HCT116 (cell line): ENCODE measurements around the gene TMEM181. TPM values are rescaled to one million over a fixed set of nuclear protein-coding genes. Genes with fewer than 3 reads are reported as not detected.

Source experiments
- ATAC-seq: fragments of 200-7000 bp; cut with Tn5 transposase; 2 replicates; pipeline ENCODE4 v1.9.1; 2020; ENCODE audit warnings: mild to moderate bottlenecking, moderate library complexity
- BruUV-seq: library from RNA; stranded (reverse); fragments of 400-500 nt; replicated peaks from 2 replicates; lab custom pipeline; 2021; lab: Mats Ljungman, UMichigan
- CTCF ChIA-PET: fragments of 300-600 bp; sonication (Branson Sonifier 250); formaldehyde crosslinking; loops from one replicate; lab custom pipeline; 2021; ENCODE audit warnings: antibody characterized with exemption; lab: Charles Lee
- POLR2A ChIA-PET: fragments of 300-600, 350-600 bp; sonication (Branson Sonifier 250); formaldehyde crosslinking; loops from one replicate; lab custom pipeline; 2021; ENCODE audit warnings: antibody characterized with exemption; lab: Charles Lee
- RAD21 ChIA-PET, 2 experiments: fragments of 300-600 bp; sonication (Branson Sonifier 250); formaldehyde crosslinking; loops; one replicate each; lab custom pipeline; 2023; ENCODE audit warnings: low total read pairs in 2 of 2; ENCODE audit not compliant: uncharacterized antibody in 2 of 2, unreplicated experiment in 2 of 2, low non-redundant PET in 1 of 2; lab: Charles Lee
- DNase-seq: peaks from one replicate; pipeline ENCODE4 v3.0.0-alpha.2; 2010; ENCODE audit warnings: low read depth, low spot score
- H2AFZ ChIP-seq: fragments of 200-600 bp; shearing (Covaris generic), sonication (generic); 2 replicates; pipeline ENCODE4 v1.6.1; 2017; ENCODE audit warnings: low read depth, mixed run types, mixed read lengths, antibody characterized with exemption, low read length; ENCODE audit not compliant: poor library complexity, severe bottlenecking
- H3K27ac ChIP-seq: 2 replicates; pipeline ENCODE4 v1.5.1; 2012; ENCODE audit warnings: low read depth, low read length
- H3K27me3 ChIP-seq: fragments of 200-600 bp; sonication (generic); 2 replicates; pipeline ENCODE4 v1.6.1; 2016; ENCODE audit warnings: mixed run types, low read length, mixed read lengths; ENCODE audit not compliant: insufficient read depth
- H3K36me3 ChIP-seq, 2 experiments: fragments of 200-500 bp in 1 of 2; fragments of 200-600 bp in 1 of 2; sonication (Bioruptor generic) in 1 of 2; sonication (generic) in 1 of 2; 2 replicates each; pipeline versions ENCODE4 v1.5.1 to v1.6.1; 2014 to 2016; ENCODE audit warnings: low read length in 2 of 2, inconsistent platforms in 1 of 2, mixed read lengths in 1 of 2, mixed run types in 1 of 2; ENCODE audit not compliant: insufficient read depth in 2 of 2, control insufficient read depth in 1 of 2
- H3K4me1 ChIP-seq, 2 experiments: fragments of 200-600 bp in 1 of 2; sonication (generic) in 1 of 2; 2 replicates each; pipeline versions ENCODE4 v1.5.1 to v1.6.1; 2012 to 2017; ENCODE audit warnings: low read length in 2 of 2, inconsistent platforms in 1 of 2, mild to moderate bottlenecking in 1 of 2, mixed read lengths in 1 of 2, mixed run types in 1 of 2, moderate library complexity in 1 of 2; ENCODE audit not compliant: insufficient read depth in 2 of 2, control insufficient read depth in 1 of 2
- H3K4me2 ChIP-seq: fragments of 200-600 bp; sonication (generic); 2 replicates; pipeline ENCODE4 v1.6.1; 2017; ENCODE audit warnings: mixed run types, low read length, mixed read lengths
- H3K4me3 ChIP-seq, 2 experiments: fragments of 200-600 bp in 1 of 2; sonication (generic) in 1 of 2; replicated peaks in 1 of 2; 2 replicates each; pipeline ENCODE4 v1.5.1; 2011 to 2016; ENCODE audit warnings: low read length in 2 of 2, control low read depth in 1 of 2, low read depth in 1 of 2, mild to moderate bottlenecking in 1 of 2, mixed read lengths in 1 of 2, mixed run types in 1 of 2
- H3K79me2 ChIP-seq: fragments of 200-600 bp; sonication (generic); 2 replicates; pipeline ENCODE4 v1.6.1; 2017; ENCODE audit warnings: mild to moderate bottlenecking, mixed run types, low read length, moderate library complexity, mixed read lengths; ENCODE audit not compliant: insufficient read depth
- H3K9ac ChIP-seq: fragments of 200-600 bp; sonication (generic); 2 replicates; pipeline ENCODE4 v1.6.1; 2016; ENCODE audit warnings: low read length, mixed read lengths
- H3K9me2 ChIP-seq: fragments of 200-600 bp; sonication (generic), shearing (Covaris generic); 2 replicates; pipeline ENCODE4 v1.6.1; 2017; ENCODE audit warnings: mixed run types, mild to moderate bottlenecking, moderate library complexity; ENCODE audit not compliant: insufficient read depth
- H3K9me3 ChIP-seq, 2 experiments: fragments of 200-500 bp in 1 of 2; fragments of 200-600 bp in 1 of 2; sonication (Bioruptor generic) in 1 of 2; sonication (generic) in 1 of 2; 2 replicates each; pipeline ENCODE4 v1.6.1; 2014 to 2017; ENCODE audit warnings: low read length in 2 of 2, mixed read lengths in 2 of 2, inconsistent platforms in 1 of 2, low read depth in 1 of 2, mild to moderate bottlenecking in 1 of 2, mixed run types in 1 of 2, moderate library complexity in 1 of 2; ENCODE audit not compliant: control insufficient read depth in 1 of 2, insufficient read depth in 1 of 2
- H4K20me1 ChIP-seq: fragments of 200-600 bp; sonication (generic), shearing (Covaris generic); 2 replicates; pipeline ENCODE4 v1.6.1; 2017; ENCODE audit warnings: mixed run types, mild to moderate bottlenecking, moderate library complexity; ENCODE audit not compliant: insufficient read depth
- CEBPB ChIP-seq: IDR thresholded peaks from 2 replicates; pipeline ENCODE4 v1.6.1; 2012; ENCODE audit warnings: low read depth
- EGR1 ChIP-seq: IDR thresholded peaks from 2 replicates; pipeline ENCODE4 v1.6.1; 2012; ENCODE audit warnings: low read depth
- ELF1 ChIP-seq: IDR thresholded peaks from 2 replicates; pipeline ENCODE4 v1.6.1; 2012; ENCODE audit warnings: low read depth, borderline replicate concordance
- EZH2 ChIP-seq: fragments of 200-600 bp; sonication (generic); IDR thresholded peaks from 2 replicates; pipeline ENCODE4 v1.6.1; 2017; ENCODE audit warnings: antibody characterized with exemption, mixed run types
- EZH2phosphoT487 ChIP-seq: fragments of 200-600 bp; IDR thresholded peaks from 2 replicates; pipeline ENCODE4 v1.6.1; 2018; ENCODE audit warnings: antibody characterized with exemption, borderline replicate concordance
- JUND ChIP-seq: IDR thresholded peaks from 2 replicates; pipeline ENCODE4 v1.6.1; 2012
- MAX ChIP-seq: IDR thresholded peaks from 2 replicates; pipeline ENCODE4 v1.6.1; 2012
- POLR2A ChIP-seq: IDR thresholded peaks from 2 replicates; pipeline ENCODE4 v1.7.0; 2011; ENCODE audit warnings: borderline replicate concordance; ENCODE audit not compliant: insufficient read depth, insufficient read length; ENCODE audit errors: extremely low read depth
- POLR2AphosphoS5 ChIP-seq: IDR thresholded peaks from 2 replicates; pipeline ENCODE4 v1.6.1; 2011; ENCODE audit warnings: mild to moderate bottlenecking, low read depth, low read length, moderate library complexity
- RAD21 ChIP-seq: IDR thresholded peaks from 2 replicates; pipeline ENCODE4 v1.6.1; 2012; ENCODE audit warnings: low read depth, mild to moderate bottlenecking
- SIN3A ChIP-seq: IDR thresholded peaks from 2 replicates; pipeline ENCODE4 v1.6.1; 2012; ENCODE audit warnings: low read depth
- SP1 ChIP-seq: IDR thresholded peaks from 2 replicates; pipeline ENCODE4 v1.6.1; 2012; ENCODE audit warnings: low read depth
- SRF ChIP-seq: IDR thresholded peaks from 2 replicates; pipeline ENCODE4 v1.6.1; 2012; ENCODE audit warnings: low read depth
- TCF7L2 ChIP-seq: IDR thresholded peaks from 2 replicates; pipeline ENCODE4 v1.7.0; 2011; ENCODE audit warnings: borderline replicate concordance, inconsistent platforms; ENCODE audit not compliant: insufficient read depth, insufficient read length; ENCODE audit errors: extremely low read depth
- YY1 ChIP-seq: IDR thresholded peaks from 2 replicates; pipeline ENCODE4 v1.6.1; 2011; ENCODE audit warnings: low read length, low read depth, moderate library complexity, mild to moderate bottlenecking; ENCODE audit not compliant: insufficient replicate concordance; ENCODE audit errors: extremely low read depth
- ZFX ChIP-seq: fragments of 450-650 bp; IDR thresholded peaks from 2 replicates; pipeline ENCODE4 v1.6.1; 2017
- ZNF274 ChIP-seq: fragments of 200-500 bp; sonication (Bioruptor generic); IDR thresholded peaks from 2 replicates; pipeline ENCODE4 v1.6.1; 2014; ENCODE audit warnings: mild to moderate bottlenecking, low read depth, low read length, inconsistent platforms
- intact Hi-C: fragments of 100-400 bp; cut with micrococcal nuclease; formaldehyde crosslinking; loops from 2 replicates; pipeline ENCODE4 v1.10.0; 2022
- total RNA-seq: library from RNA; stranded (reverse); gene quantifications from one replicate; pipeline ENCODE4 v1.2.1, GENCODE V29; 2021; ENCODE audit not compliant: unreplicated experiment
- TF ChIP-seq, protein P1 (sequence below), 3 experiments: fragments of 200-600 bp in 1 of 3; sonication (generic) in 1 of 3; IDR thresholded peaks in 2 of 3; conservative IDR thresholded peaks in 1 of 3; 2 replicates each; pipeline ENCODE4 v1.5.1; 2012 to 2017; ENCODE audit warnings: low read depth in 2 of 3, low read length in 2 of 3, antibody characterized with exemption in 1 of 3, borderline replicate concordance in 1 of 3, control low read depth in 1 of 3, mild to moderate bottlenecking in 1 of 3, mixed read lengths in 1 of 3, mixed run types in 1 of 3, moderate library complexity in 1 of 3; ENCODE audit not compliant: insufficient read depth in 1 of 3
- TF ChIP-seq, protein P2 (sequence below): IDR thresholded peaks from 2 replicates; pipeline ENCODE4 v1.6.1; 2012
- TF ChIP-seq, protein P3 (sequence below): IDR thresholded peaks from 2 replicates; pipeline ENCODE4 v1.6.1; 2012; ENCODE audit warnings: low read depth

TMEM181 gene
- total RNA-seq, 1 experiment from 2014 or later = 34.4 TPM

DNA sequence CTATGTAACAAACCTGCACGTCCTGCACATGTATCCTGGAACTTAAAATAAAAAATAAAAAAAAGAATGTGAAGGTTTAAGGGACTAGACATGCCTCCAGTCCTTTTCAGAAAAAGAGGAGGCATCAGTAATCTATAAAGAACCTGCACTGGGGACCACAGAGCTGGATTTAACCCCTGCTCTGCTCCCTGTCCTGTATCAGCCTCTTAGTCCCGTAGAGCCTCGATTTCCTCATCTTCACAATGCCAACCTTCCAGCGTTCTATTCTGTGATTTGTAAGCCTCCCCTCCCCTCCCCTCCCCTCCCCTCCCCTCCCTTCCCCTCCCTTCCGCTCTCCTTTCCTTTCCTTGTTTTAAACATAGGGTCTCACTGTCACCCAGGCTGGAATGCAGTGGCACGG is 31.1 kb upstream of the TMEM181 start:
- ChIA-PET RAD21 (interaction anchor here in 1 of 2 experiments (0.7 kb wide), 1 partner anchor 580 kb away, joined by 5 read pairs; no protein-coding TSS in a partner anchor), CTCF (no interaction called here), POLR2A (interaction anchor here (0.7 kb wide), 1 partner anchor 10 kb away, joined by 3 read pairs; no protein-coding TSS in a partner anchor)
- Histone ChIP-seq H3K27ac (no peak overlapping the region), H3K27me3 (no peaks in the 10 kb centered on the region), H3K9me3 (no peaks in the 10 kb centered on the region), H3K9ac (no peak overlapping the region), H2AFZ (no peak overlapping the region), H4K20me1 (no peaks in the 10 kb centered on the region), H3K79me2 (no peaks in the 10 kb centered on the region), H3K4me2 (no peak overlapping the region), H3K9me2 (no peaks in the 10 kb centered on the region), H3K4me3 (no peak overlapping the region), H3K36me3 (no peaks in the 10 kb centered on the region), H3K4me1 (no peaks in the 10 kb centered on the region)
- intact Hi-C loops = no loop called here
- no peak for ATAC-seq
- no peak for DNase-seq
- no TSS peak for BruUV-seq
- TF ChIP-seq SP1 = no peak
- no peak for TF ChIP-seq RAD21
- no peak for TF ChIP-seq TCF7L2
- TF ChIP-seq SRF = no peak
- no peak for TF ChIP-seq ZFX
- no peak for TF ChIP-seq ELF1
- TF ChIP-seq CEBPB = no peak
- TF ChIP-seq POLR2AphosphoS5 = no peak
- TF ChIP-seq EGR1 = no peak
- TF ChIP-seq, protein P1, sequence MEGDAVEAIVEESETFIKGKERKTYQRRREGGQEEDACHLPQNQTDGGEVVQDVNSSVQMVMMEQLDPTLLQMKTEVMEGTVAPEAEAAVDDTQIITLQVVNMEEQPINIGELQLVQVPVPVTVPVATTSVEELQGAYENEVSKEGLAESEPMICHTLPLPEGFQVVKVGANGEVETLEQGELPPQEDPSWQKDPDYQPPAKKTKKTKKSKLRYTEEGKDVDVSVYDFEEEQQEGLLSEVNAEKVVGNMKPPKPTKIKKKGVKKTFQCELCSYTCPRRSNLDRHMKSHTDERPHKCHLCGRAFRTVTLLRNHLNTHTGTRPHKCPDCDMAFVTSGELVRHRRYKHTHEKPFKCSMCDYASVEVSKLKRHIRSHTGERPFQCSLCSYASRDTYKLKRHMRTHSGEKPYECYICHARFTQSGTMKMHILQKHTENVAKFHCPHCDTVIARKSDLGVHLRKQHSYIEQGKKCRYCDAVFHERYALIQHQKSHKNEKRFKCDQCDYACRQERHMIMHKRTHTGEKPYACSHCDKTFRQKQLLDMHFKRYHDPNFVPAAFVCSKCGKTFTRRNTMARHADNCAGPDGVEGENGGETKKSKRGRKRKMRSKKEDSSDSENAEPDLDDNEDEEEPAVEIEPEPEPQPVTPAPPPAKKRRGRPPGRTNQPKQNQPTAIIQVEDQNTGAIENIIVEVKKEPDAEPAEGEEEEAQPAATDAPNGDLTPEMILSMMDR (IDR thresholded peaks at IDR 0.05 in 2 of 3, conservative IDR thresholded peaks at IDR 0.05 in 1 of 3; ENCODE audit: borderline replicate concordance in 1 of 3, insufficient read depth in 1 of 3, low read depth in 2 of 3, low read length in 2 of 3) = no peak
- no peak for TF ChIP-seq EZH2phosphoT487
- no peak for TF ChIP-seq JUND
- TF ChIP-seq, protein P2, sequence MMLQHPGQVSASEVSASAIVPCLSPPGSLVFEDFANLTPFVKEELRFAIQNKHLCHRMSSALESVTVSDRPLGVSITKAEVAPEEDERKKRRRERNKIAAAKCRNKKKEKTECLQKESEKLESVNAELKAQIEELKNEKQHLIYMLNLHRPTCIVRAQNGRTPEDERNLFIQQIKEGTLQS = no peak
- TF ChIP-seq ZNF274 = no peak
- TF ChIP-seq MAX = no peak
- TF ChIP-seq, protein P3, sequence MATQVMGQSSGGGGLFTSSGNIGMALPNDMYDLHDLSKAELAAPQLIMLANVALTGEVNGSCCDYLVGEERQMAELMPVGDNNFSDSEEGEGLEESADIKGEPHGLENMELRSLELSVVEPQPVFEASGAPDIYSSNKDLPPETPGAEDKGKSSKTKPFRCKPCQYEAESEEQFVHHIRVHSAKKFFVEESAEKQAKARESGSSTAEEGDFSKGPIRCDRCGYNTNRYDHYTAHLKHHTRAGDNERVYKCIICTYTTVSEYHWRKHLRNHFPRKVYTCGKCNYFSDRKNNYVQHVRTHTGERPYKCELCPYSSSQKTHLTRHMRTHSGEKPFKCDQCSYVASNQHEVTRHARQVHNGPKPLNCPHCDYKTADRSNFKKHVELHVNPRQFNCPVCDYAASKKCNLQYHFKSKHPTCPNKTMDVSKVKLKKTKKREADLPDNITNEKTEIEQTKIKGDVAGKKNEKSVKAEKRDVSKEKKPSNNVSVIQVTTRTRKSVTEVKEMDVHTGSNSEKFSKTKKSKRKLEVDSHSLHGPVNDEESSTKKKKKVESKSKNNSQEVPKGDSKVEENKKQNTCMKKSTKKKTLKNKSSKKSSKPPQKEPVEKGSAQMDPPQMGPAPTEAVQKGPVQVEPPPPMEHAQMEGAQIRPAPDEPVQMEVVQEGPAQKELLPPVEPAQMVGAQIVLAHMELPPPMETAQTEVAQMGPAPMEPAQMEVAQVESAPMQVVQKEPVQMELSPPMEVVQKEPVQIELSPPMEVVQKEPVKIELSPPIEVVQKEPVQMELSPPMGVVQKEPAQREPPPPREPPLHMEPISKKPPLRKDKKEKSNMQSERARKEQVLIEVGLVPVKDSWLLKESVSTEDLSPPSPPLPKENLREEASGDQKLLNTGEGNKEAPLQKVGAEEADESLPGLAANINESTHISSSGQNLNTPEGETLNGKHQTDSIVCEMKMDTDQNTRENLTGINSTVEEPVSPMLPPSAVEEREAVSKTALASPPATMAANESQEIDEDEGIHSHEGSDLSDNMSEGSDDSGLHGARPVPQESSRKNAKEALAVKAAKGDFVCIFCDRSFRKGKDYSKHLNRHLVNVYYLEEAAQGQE = no peak
- no peak for TF ChIP-seq EZH2
- no peak for TF ChIP-seq YY1
- no peak for TF ChIP-seq SIN3A
- TF ChIP-seq POLR2A = no peak
